SH-SY5Y (cell line): ENCODE measurements around the gene FLVCR2.

Source experiments
- GATA2 ChIP-seq: IDR thresholded peaks from 2 replicates; pipeline ENCODE4 v1.6.1; 2011; ENCODE audit warnings: mild to moderate bottlenecking, low read depth, low read length
- GATA3 ChIP-seq: IDR thresholded peaks from 2 replicates; pipeline ENCODE4 v1.6.1; 2011; ENCODE audit warnings: low read depth, mild to moderate bottlenecking, low read length, moderate library complexity

- no peak for TF ChIP-seq GATA2
- TF ChIP-seq GATA3 = no peak
Observed at GRCh38 chr14:75660238-75660629, 81.8 kb downstream of the FLVCR2 start.
